Stomach (tissue), 4 donors: ENCODE measurements around the gene ZNF692.

Experiments
- POLR2A ChIP-seq, 4 donors: fragments of 450-650 bp; IDR thresholded peaks; one replicate each; pipeline ENCODE4 v1.6.1; 2016; ENCODE audit warnings: antibody characterized with exemption in 4 of 4, control low read depth in 2 of 4, mild to moderate bottlenecking in 1 of 4, moderate library complexity in 1 of 4
- TF ChIP-seq, protein P1 (sequence below), 7 experiments: fragments of 450-650 bp in 4 of 7; fragments of 200-600 bp in 3 of 7; sonication (generic) in 3 of 7; IDR thresholded peaks; one replicate each; pipeline ENCODE4 v1.5.1; 2016 to 2019; ENCODE audit warnings: antibody characterized with exemption in 7 of 7, control low read depth in 2 of 7, mild to moderate bottlenecking in 1 of 7

DNA sequence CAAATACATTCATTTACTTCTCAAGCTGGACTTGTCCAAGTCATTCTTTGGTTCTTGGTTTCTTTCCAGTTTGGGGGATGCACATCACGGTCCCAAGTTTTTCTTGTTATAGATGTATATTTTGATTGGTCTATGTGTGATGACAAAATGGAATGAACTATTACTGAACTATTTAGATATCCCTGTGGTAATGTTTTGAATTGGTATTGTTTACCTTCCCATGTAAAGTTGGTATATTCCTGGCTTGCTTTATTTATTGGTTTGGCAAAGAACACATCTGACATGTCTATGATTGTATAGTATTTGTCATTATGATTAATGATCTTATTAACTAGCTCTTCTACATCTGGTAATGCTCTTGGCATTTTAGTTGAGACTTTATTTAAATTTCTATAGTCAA is 22.4 kb upstream of the ZNF692 start:
- TF ChIP-seq, protein P1, sequence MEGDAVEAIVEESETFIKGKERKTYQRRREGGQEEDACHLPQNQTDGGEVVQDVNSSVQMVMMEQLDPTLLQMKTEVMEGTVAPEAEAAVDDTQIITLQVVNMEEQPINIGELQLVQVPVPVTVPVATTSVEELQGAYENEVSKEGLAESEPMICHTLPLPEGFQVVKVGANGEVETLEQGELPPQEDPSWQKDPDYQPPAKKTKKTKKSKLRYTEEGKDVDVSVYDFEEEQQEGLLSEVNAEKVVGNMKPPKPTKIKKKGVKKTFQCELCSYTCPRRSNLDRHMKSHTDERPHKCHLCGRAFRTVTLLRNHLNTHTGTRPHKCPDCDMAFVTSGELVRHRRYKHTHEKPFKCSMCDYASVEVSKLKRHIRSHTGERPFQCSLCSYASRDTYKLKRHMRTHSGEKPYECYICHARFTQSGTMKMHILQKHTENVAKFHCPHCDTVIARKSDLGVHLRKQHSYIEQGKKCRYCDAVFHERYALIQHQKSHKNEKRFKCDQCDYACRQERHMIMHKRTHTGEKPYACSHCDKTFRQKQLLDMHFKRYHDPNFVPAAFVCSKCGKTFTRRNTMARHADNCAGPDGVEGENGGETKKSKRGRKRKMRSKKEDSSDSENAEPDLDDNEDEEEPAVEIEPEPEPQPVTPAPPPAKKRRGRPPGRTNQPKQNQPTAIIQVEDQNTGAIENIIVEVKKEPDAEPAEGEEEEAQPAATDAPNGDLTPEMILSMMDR (IDR thresholded peaks at IDR 0.05) = no peak
- TF ChIP-seq POLR2A (IDR thresholded peaks at IDR 0.05) = no peak
